ENCODE results near the gene BCO2. TPM values are rescaled to one million over a fixed set of nuclear protein-coding genes. Genes with fewer than 3 reads are reported as not detected.

The BCO2 gene
- total RNA-seq, 3 donors from 2014 or later: 3.4 to 10.8 (median 5.2) TPM

DNA sequence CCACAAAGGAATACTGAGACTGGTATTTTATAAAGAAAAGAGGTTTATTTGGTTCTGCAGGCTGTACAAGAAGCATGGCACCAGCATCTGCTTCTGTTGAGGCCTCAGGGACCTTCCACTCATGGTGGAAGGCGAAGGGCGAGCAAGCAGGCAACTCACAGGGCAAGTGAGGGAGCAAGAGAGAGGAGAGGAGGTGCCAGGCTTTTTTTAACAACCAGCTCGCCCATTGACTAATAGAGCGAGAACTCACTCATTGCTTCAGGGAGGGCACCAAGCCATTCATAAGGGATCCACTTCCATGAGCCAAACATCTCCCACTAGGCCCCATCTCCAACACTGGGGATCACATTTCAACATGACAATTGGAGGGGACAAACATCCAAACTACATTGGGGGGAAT, 52.2 kb downstream of the BCO2 start:
- Histone ChIP-seq H3K4me3 (peak overlapping the region; percentile 76 to 99 (median 80)), H3K36me3 (no peaks in the 10 kb centered on the region), H3K9me3 (no peaks in the 10 kb centered on the region), H3K4me1 (peaks cover 0 to 7% of the 10 kb centered on the region in 2 donors), H3K27me3 (no peaks in the 10 kb centered on the region), H3K27ac (peak overlapping the region in 1 of 2 donors; percentile 98)
- intact Hi-C loops (cut with DNase I; ENCODE audit: low total_unique reads): loop anchor here (5.0 kb wide), 1 partner anchor 1030 kb away; no protein-coding TSS in a partner anchor
- DNase-seq (ENCODE audit: low spot score in 2 of 2): no peak
- TF ChIP-seq POLR2AphosphoS5 (IDR thresholded peaks at IDR 0.05) (no peak), POLR2A (IDR thresholded peaks at IDR 0.05) (no peak)
- TF ChIP-seq, protein P1, sequence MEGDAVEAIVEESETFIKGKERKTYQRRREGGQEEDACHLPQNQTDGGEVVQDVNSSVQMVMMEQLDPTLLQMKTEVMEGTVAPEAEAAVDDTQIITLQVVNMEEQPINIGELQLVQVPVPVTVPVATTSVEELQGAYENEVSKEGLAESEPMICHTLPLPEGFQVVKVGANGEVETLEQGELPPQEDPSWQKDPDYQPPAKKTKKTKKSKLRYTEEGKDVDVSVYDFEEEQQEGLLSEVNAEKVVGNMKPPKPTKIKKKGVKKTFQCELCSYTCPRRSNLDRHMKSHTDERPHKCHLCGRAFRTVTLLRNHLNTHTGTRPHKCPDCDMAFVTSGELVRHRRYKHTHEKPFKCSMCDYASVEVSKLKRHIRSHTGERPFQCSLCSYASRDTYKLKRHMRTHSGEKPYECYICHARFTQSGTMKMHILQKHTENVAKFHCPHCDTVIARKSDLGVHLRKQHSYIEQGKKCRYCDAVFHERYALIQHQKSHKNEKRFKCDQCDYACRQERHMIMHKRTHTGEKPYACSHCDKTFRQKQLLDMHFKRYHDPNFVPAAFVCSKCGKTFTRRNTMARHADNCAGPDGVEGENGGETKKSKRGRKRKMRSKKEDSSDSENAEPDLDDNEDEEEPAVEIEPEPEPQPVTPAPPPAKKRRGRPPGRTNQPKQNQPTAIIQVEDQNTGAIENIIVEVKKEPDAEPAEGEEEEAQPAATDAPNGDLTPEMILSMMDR (IDR thresholded peaks at IDR 0.05): no peak

DNA sequence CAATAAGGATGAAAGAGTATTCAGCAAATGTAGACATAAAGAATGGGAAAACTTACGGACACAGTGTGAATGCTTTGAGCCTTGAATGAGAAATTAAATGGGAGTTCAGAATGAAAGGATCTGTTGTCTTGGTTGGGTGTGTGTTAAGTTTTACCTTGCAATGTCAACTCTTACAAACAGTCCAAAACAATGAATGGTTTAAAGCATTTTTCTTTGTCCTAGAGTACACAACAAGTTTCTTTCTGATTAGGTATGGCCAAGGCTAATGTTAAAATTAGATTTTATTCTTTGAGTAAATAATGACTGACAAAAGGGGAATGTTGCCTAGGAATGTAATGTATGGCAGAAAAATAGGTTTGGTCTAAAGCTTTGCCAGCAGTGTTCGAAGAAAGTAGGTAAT, 53.4 kb downstream of the BCO2 start:
- intact Hi-C loops (cut with DNase I; ENCODE audit: low total_unique reads): loop anchor here (5.0 kb wide), 1 partner anchor 1029 kb away; no protein-coding TSS in a partner anchor
- TF ChIP-seq, protein P1 (IDR thresholded peaks at IDR 0.05): no peak
- no peak for TF ChIP-seq POLR2AphosphoS5 (IDR thresholded peaks at IDR 0.05)
- TF ChIP-seq POLR2A (IDR thresholded peaks at IDR 0.05): no peak
- Histone ChIP-seq H3K4me3 (no peak overlapping the region), H3K27ac (peak overlapping the region in 1 of 2 donors; percentile 10), H3K36me3 (no peaks in the 10 kb centered on the region), H3K4me1 (peaks cover 0 to 7% of the 10 kb centered on the region in 2 donors), H3K27me3 (no peaks in the 10 kb centered on the region), H3K9me3 (no peaks in the 10 kb centered on the region)
- DNase-seq (ENCODE audit: low spot score in 2 of 2): no peak

DNA sequence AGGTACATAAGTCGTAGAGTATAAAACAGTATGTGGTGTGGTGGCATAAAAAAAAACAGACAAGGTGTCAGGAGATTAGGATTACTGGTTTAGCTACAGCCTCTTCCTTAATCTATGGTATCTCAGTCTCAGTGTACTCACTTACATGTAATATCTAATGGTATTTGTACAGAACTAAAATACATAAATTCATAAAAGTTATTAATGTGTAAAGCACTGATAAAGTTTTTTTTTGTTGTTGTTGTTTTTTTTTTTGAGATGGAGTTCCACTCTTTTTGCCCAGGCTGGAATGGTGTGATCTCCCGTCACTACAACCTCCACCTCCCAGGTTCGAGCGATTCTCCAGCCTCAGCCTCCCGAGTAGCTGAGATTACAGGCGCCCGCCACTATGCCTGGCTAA, 53.8 kb downstream of the BCO2 start:
- peaks cover 0 to 7% of the 10 kb centered on the region in 2 donors for H3K4me1 ChIP-seq
- TF ChIP-seq POLR2A (IDR thresholded peaks at IDR 0.05): no peak
- no peak for TF ChIP-seq POLR2AphosphoS5 (IDR thresholded peaks at IDR 0.05)
- TF ChIP-seq, protein P1 (IDR thresholded peaks at IDR 0.05): no peak
- no peaks in the 10 kb centered on the region for H3K27me3 ChIP-seq
- no peak overlapping the region for H3K4me3 ChIP-seq
- H3K9me3 ChIP-seq: no peaks in the 10 kb centered on the region
- H3K36me3 ChIP-seq: no peaks in the 10 kb centered on the region
- intact Hi-C loops (cut with DNase I; ENCODE audit: low total_unique reads): loop anchor here (5.0 kb wide), 1 partner anchor 1028 kb away; no protein-coding TSS in a partner anchor
- DNase-seq (ENCODE audit: low spot score in 2 of 2): no peak
- H3K27ac ChIP-seq: peak overlapping the region in 1 of 2 donors; percentile 10

DNA sequence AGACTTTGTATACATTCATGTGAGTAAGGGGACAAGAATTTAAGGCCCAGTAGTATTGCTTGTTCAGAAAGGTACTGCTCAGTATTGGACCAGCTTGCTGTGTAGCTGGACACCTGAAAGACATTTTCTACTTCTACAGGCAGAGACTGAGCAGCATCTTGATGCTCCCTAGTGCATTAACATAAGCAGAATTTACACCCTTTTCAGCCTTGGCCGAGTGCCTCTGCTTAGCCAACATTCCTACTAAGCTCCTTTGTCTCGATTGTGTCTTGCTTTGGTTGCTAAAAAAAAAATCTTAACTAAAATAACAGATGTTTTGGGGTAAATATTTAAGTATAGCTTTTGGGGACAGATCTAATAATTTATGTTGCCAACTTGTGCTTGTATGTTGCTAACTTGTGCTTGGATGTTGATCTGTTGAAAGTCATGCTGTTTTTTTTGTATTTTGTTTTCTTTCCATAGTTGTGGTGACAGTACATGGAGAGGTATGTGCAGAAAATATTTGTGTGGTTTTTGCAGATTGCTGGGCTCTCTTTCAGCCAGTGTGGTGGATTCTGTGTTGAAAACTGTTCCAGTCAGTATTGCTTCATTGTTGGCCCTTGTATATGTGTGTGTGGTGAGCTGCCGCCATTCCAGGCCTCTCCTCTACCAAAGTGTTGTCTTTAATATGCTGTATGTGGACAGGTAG, 54.6 kb downstream of the BCO2 start:
- TF ChIP-seq, protein P1 (IDR thresholded peaks at IDR 0.05): no peak
- TF ChIP-seq POLR2AphosphoS5 (IDR thresholded peaks at IDR 0.05) (no peak), POLR2A (IDR thresholded peaks at IDR 0.05) (no peak)
- H3K27ac ChIP-seq: peak overlapping the region in 1 of 2 donors; percentile 15
- intact Hi-C loops (cut with DNase I; ENCODE audit: low total_unique reads): loop anchor here (5.0 kb wide), 1 partner anchor 1027 kb away; no protein-coding TSS in a partner anchor
- no peak for DNase-seq (ENCODE audit: low spot score in 2 of 2)
- H3K9me3 ChIP-seq: no peaks in the 10 kb centered on the region
- no peak overlapping the region for H3K4me3 ChIP-seq
- H3K4me1 ChIP-seq: peaks cover 0 to 7% of the 10 kb centered on the region in 2 donors
- H3K27me3 ChIP-seq: no peaks in the 10 kb centered on the region
- no peaks in the 10 kb centered on the region for H3K36me3 ChIP-seq

DNA sequence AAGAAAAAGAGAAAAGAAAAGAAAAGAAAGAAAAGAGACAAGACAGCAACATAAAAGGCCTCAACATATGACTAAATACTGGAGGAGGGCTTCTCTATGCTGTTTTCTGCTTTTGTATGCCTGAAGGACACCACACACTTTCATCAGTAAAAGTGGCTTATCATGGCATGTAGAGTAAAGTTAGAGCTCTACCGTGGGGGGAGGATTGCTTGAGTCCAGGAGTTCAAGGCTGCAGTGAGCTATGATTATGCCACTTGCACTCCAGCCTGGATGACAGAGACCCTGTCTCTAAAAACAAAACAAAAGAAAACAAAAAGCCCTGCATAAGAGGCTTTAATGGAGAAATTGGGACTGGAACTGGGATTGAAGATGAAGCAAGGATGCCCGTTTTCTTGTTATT, 56.6 kb downstream of the BCO2 start:
- intact Hi-C loops (cut with DNase I; ENCODE audit: low total_unique reads): no loop called here
- H3K4me1 ChIP-seq: peaks cover 0 to 7% of the 10 kb centered on the region in 2 donors
- H3K27me3 ChIP-seq: no peaks in the 10 kb centered on the region
- H3K9me3 ChIP-seq: no peaks in the 10 kb centered on the region
- DNase-seq (ENCODE audit: low spot score in 2 of 2): no peak
- no peaks in the 10 kb centered on the region for H3K36me3 ChIP-seq
- H3K27ac ChIP-seq: no peak overlapping the region
- no peak overlapping the region for H3K4me3 ChIP-seq
- TF ChIP-seq POLR2AphosphoS5 (IDR thresholded peaks at IDR 0.05): no peak
- TF ChIP-seq, protein P1 (IDR thresholded peaks at IDR 0.05): no peak

Measured in breast epithelium (tissue), 4 donors.